Esophagus squamous epithelium (tissue), 4 donors: ENCODE measurements around the gene SLIT1.

Experiments
- CTCF ChIP-seq, 6 experiments: fragments of 450-650 bp in 4 of 6; fragments of 200-600 bp in 2 of 6; sonication (generic) in 2 of 6; IDR thresholded peaks; one replicate each; pipeline ENCODE4 v1.5.1; 2016 to 2019; ENCODE audit warnings: antibody characterized with exemption in 6 of 6, mild to moderate bottlenecking in 4 of 6, moderate library complexity in 4 of 6
- POLR2A ChIP-seq, 4 donors: fragments of 450-650 bp; IDR thresholded peaks; one replicate each; pipeline ENCODE4 v1.6.1; 2017; ENCODE audit warnings: antibody characterized with exemption in 4 of 4, mild to moderate bottlenecking in 4 of 4, moderate library complexity in 3 of 4

DNA sequence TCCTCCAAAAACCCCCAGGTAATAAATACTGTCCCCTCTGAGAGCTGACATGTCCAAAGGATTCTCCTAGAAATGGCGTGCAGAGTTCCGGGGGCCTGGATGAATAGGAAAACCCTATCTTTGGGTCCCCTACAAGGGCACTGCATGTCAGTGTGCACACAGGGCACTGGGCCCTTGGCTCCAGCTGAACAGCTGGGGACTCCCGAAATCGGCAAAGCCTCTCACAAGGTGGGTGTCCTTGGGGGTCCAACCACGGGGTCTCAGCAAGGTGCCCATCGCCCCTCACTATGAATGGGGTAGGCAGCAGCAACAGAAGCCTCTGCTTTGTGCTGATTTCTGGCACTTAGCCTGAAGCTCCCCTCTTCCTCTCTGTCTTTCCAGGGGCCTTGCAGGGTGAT is 46.1 kb downstream of the SLIT1 start:
- TF ChIP-seq POLR2A (IDR thresholded peaks at IDR 0.05) (no peak), CTCF (IDR thresholded peaks at IDR 0.05) (no peak)
